Endothelial cell of coronary artery (primary cell): ENCODE data around the gene PAX9. TPM values are rescaled to one million over a fixed set of nuclear protein-coding genes. Genes with fewer than 3 reads are reported as not detected.

Source experiments
- total RNA-seq: library from RNA; depleted of rRNA; stranded (reverse); fragments of >200 nt; gene quantifications from 2 replicates; pipeline ENCODE4 v1.2.3, GENCODE V29; 2014

The PAX9 gene
- not detected in 2 replicates for total RNA-seq

GRCh38 chr14:36661506-36662257 is at the start of gene PAX9:
Gene PAX9, plus strand, starts transcription at chr14:36661860. Its CDS starts 230 bp downstream, at chr14:36662090.

Other genes with a start within 250 kb of the PAX9 start
- gene NKX2-1, start 141.6 kb upstream of the PAX9 start, total RNA-seq = not detected in 2 replicates
- gene NKX2-8, start 79.2 kb upstream of the PAX9 start, total RNA-seq = not detected in 2 replicates